NCI-H1694 (cell line): ENCODE measurements around the gene AKR1B1.
A peak's percentile ranks its signal among the peaks of the same experiment; 100 is the strongest.

Experiments
- DNase-seq: peaks from one replicate; lab custom pipeline; 2025; lab: John Stamatoyannopoulos, UW

The AKR1B1 gene

DNA sequence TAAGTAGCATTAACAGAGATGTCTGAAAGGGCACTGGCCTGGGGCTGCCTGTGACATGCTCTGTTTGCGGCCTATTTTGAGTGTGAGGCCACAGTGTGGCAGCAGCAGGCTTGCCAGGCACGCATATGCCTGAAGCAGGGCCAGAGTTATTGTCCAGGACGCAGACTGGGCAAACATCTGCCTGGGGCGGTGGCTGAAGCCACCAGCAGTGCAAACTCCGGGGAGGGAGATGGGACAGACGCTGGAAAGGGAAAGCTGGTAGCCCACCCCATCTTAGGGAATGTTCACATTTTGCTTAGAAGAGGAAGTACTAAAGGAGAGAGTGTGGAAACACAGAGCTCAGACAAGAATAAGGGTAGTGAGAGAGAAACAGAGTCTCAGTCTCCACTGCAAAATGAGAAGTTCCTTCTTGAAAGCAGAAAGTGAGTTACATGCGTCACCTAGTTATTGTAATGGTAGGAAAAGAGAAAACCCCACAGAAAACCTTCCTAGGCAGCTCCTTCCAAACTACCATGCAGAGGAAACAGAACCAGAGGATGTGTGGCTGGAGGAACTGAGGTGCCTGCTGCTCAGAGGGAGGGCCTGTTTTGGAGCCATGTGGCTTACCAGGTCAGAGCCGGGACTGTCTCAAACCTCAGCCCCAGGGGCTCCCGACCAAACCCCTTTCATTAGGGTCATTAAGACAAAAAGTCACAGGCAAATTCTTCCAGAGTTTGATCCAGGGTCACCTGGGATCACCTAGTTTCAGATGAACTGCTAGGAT, 14.5 kb downstream of the AKR1B1 start:
- no peak for DNase-seq

DNA sequence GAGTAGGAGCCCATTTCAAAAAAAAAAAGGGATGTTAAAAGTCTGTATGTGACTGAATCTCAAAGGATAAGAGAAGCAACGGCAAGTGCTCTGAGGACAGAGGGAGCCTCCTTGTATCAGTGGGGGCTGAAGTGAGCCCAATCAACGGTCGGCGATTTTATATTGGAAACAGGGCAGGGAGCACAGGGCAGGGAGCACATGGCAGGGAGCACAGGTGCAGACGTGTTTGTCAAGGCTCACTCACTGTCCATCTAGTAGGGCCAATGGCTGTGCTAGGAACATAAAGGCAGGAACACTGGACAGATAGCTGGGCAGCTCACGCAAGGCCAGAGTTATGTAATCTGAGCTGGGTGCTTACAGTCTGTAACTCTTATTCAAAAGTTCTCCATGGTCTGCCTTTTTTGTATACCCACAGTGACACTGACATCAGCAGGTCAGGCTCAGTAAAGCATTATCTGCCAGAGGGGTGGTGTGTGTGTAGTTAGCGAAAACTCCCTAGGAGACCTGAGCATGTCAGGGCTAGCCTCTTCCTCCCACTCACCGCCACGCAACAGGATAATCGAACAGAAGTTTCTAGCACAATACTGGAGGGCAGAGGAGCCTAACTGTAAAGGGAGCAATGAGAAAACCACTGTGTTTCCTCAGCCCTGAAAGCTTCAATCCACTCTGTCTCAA, 15.4 kb downstream of the AKR1B1 start:
- no peak for DNase-seq

DNA sequence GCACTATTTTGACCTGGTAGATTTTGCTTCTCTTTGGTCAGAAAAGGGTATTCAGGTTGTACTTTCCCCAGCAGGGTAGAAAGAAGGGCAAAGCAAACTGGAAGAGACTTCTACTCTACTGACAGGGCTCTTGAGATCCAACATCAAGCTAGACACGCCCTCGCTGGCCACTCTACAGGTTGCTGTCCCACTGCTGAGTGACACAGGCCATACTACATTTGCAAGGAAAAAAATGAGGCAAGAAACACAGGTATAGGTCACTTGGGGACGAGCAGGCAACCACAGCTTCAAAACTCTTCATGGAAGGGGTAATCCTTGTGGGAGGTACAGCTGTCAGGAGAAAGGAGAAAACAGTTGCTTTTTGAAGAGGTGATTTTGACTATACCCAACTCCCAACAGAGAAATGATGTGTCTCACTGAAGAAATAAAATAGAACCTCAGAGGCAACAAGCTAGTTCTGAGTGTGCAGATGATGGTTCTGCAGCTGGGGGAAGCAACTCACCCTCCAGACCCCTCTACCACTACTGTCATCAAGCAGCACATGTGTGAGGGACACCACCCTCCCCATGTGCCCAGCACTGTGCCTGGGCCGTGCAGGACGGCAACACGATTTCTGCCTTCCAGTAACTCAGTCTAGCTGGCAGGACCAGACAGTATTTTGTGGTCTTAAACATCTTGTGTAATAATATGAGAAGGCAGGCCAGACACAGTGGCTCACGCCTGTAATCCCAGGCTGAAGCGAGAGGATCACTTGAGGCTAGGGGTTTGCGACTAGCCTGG, 16.3 kb downstream of the AKR1B1 start:
- DNase-seq = no peak

DNA sequence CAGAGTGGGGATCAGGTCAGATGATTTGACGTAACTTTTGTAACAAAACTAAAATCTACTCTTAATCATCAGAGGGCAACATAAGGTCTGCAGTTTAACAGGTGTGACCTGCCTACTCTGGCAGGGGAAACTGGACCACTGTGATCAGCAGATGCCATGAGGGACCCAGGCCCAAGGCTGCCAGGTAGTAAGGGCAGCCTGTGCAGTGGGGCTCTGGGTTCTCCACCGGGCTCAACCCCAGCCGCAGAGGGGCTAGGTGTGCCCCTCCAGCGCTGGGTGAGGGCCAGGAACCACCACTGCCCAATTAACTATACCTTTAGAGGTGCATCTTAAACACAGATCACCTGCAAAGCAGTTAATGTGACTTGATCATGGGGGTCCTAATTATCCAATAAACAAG, 17.6 kb downstream of the AKR1B1 start:
- DNase-seq = no peak

GRCh38 chr7:134440476-134440875, 18.4 kb downstream of the AKR1B1 start:
- no peak for DNase-seq

GRCh38 chr7:134440067-134440466, 18.8 kb downstream of the AKR1B1 start:
- DNase-seq = no peak

GRCh38 chr7:134438946-134439345, 20.0 kb downstream of the AKR1B1 start:
- DNase-seq = no peak

DNA sequence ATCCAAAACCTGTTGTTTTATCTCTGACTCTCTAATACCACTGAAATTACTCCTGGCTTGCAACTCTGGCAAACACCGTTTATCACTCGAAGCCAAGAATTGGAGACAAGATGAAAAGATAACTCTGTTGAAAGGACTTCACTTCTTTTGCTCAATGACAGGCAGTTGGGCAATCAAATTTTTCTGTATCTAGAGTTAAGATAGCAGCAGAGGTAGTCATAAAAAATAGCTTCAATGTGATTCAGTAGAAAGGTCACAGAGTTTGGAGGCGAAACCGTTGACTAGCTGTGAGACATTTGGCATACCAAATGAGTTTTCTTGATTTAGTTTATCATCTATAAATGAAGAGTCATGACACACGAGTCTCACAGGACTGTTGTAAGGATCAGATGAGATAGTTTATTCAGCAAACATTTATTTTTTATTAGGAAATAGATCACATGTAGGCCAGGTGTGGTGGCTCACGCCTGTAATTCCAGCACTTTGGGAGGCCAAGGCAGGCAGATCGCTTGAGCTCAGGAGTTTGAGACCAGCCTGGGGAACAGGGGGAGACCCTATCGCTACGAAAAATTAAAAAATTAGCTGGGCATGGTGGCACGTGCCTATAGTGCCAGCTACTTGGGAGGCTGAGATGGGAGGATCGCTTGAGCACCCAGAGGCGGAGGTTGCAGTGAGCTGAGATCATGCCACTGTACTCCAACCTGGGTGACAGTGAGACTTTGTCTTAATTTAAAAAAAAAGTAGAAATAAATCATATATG, 23.6 kb downstream of the AKR1B1 start:
- no peak for DNase-seq

- no peak for DNase-seq
Observed at GRCh38 chr7:134434701-134435100, 24.2 kb downstream of the AKR1B1 start.

GRCh38 chr7:134433430-134433829, 25.5 kb downstream of the AKR1B1 start:
- DNase-seq = no peak

DNA sequence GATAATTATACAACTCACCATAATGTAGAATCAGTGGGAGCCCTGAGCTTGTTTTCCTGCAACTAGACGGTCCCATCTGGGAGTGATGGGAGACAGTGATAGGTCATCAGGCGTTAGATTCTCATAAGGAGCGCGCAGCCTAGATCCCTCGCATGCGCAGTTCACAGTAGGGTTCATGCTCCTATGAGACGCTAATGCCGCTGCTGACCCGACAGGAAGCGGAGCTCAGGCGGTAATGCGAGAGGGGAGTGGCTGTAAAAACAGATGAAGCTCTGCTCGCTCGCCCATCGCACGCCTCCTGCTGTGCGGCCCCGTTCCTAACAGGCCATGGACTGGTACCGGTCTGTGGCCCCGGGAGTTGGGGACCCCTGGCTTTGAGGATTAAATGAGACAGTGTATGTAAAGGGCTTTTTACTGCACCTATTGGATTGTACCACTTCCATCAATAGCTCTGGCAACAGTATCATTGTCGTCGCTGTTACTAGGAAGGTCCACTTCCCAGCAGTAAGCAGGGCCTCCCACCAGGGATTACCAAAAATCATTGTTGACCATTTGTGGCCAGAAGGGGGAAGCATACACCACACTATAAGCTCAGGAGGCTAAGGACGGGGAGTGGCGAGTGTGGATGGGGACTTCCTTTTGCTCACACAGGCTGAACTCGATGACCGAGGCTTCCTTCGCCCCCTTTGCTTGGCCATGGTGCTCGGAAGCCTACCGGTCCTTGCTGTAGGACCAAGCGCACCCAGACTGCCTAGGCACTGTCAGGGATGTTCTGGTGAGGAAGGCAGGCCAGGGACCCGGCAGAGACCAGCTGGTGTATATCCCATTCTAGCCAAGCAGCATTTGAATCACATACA, 26.4 kb downstream of the AKR1B1 start:
- peak; percentile 91 for DNase-seq

DNA sequence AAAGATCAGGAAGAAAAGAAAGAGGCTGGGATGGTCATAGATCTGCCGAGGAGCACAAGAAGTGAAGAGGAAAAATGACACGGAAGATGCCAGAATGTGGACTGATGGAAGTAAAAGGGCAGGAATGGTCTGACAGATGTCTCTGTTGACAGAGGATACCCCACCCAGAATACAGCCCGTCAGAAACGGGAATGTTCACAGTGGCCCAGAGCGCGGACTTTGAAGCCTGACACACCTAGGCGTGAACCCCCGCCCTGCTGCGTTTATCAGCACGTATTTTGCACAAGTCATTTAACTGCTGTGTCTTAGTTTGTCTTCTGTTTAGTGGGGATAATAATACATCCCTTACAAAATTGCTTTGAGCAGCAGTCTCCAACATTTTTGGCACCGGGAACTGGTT, 27.1 kb downstream of the AKR1B1 start:
- DNase-seq = no peak

DNA sequence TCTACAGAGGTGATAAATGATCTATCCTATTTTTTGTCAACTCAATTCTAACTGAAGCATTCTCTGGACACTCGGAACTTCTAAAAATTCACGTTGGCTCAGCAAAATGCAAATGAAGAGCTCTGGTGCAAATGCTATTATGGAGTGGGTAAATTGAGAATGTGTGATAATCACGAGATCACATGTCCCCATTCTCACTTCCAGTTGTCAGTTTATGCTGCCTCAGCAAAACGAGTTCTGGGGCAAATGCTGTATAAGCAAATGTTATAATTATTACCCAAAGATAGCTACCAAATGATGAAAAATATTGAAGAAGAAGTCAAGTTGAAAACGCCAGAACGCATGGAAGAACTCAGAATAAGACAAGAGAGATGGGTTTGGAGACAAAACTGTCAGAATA, 29.4 kb downstream of the AKR1B1 start:
- DNase-seq = no peak

- no peak for DNase-seq
Observed at GRCh38 chr7:134428942-134429341, 30.0 kb downstream of the AKR1B1 start.

GRCh38 chr7:134427896-134428295, 31.0 kb downstream of the AKR1B1 start:
- DNase-seq = no peak

DNA sequence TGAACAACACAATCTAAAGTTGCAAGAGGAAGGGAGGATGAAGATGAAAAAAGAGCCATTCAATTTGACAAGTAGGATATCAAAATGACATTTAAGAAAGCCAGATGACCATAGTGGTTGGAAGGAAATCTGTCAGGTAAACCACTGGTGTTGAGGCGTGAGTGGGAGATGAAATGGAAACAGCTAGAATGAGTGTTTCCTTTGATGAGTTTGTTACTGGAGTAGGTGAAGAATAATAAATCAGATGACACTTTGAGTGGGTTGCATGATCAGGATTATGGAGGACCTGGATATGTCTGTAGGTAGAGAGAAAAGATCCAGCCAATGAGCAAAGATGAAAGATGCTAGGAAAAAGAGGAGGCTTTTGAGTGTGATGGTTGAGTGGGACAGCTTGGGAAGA, 33.1 kb downstream of the AKR1B1 start:
- DNase-seq = no peak

GRCh38 chr7:134422638-134423037, 36.3 kb downstream of the AKR1B1 start:
- no peak for DNase-seq

DNA sequence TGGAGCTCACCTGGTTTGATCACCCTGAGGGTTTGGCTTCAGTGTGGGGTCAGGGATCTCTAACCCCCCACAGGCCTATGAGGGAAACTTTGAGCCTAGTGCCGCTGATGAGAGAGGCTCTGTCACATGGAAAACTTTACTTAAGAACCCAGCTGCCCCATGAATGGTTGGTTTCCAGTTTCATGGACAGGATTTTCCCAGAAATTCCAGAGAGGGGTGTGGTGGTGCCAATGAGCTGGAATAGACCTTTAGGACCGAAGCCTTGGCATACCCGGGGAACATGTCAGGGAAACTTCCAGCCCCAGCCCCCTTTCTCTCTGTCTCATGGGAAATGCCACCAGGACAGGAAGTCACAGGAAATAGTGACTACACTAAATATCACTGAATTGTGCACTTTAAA, 36.9 kb downstream of the AKR1B1 start:
- no peak for DNase-seq

- peak; percentile 85 for DNase-seq
Observed at GRCh38 chr7:134420424-134421125, 38.3 kb downstream of the AKR1B1 start.

DNA sequence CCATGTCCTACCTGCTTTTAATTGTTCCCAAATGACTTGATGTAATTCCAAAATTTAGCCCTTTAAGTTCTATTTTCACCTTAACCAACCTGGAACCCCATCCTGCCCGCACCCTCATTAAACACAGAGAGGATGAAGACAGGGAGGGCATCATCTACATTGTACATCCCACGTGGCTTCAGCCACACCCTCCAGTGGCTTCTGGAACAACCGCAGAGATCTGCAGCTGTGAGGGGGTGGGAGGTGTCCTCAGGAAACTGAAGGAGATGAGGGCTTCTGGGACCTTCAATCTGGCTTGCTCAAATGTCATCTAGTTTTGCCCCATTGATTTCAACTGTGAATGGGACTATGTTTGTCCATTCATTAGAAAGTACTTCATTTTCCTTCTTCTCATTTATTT, 39.0 kb downstream of the AKR1B1 start:
- DNase-seq = no peak

DNA sequence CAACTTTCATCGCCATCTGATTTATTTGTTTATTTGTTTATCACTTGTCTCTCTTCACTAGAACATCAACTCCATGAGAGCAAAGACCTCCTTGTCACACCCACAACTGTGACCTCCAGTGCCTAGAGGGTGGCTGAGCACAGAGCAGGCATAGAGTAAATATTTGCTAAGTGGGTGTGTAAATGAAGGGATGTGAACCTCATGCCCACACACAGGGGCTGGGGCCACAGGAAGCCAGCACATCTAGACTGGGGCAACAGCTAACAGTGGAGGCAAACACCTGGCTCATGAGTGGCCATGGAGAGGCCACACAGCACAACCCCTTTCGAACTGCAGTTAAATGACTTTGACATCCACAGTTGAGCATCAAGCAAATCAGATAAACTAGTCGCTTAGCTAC, 39.8 kb downstream of the AKR1B1 start:
- DNase-seq = no peak
